Subcutaneous adipose tissue (tissue), 4 donors: ENCODE results near the gene CELF4. TPM values are rescaled to one million over a fixed set of nuclear protein-coding genes. Genes with fewer than 3 reads are reported as not detected.

Experiments used
- CTCF ChIP-seq: fragments of 450-650 bp; IDR thresholded peaks from one replicate; pipeline ENCODE4 v1.5.1; 2016; ENCODE audit warnings: low read depth, mild to moderate bottlenecking, control low read depth, antibody characterized with exemption, moderate library complexity
- total RNA-seq, 4 donors: library from RNA; depleted of rRNA; stranded (reverse); fragments of >200 nt; gene quantifications; one replicate each; pipeline ENCODE4 v1.1.0, GENCODE V29; 2016

Gene CELF4
- total RNA-seq, 4 donors from 2014 or later: not detected

GRCh38 chr18:37492952-37493351 is 72.6 kb downstream of the CELF4 start:
- TF ChIP-seq CTCF: no peak

GRCh38 chr18:37491526-37491925 is 74.1 kb downstream of the CELF4 start:
- TF ChIP-seq CTCF: no peak

GRCh38 chr18:37489998-37490397 is 75.6 kb downstream of the CELF4 start:
- no peak for TF ChIP-seq CTCF

- TF ChIP-seq CTCF: no peak
Measured at GRCh38 chr18:37489011-37489410, 76.6 kb downstream of the CELF4 start.

GRCh38 chr18:37487400-37487867 is 78.2 kb downstream of the CELF4 start:
- TF ChIP-seq CTCF: no peak

GRCh38 chr18:37486848-37487247 is 78.8 kb downstream of the CELF4 start:
- TF ChIP-seq CTCF: no peak

GRCh38 chr18:37484983-37485834 is 80.4 kb downstream of the CELF4 start:
- no peak for TF ChIP-seq CTCF
